Epithelial cell of prostate (primary cell): ENCODE results near the gene FMNL1.

ENCODE experiments used
- DNase-seq: peaks from one replicate; pipeline ENCODE4 v3.0.0-alpha.2; 2011; ENCODE audit warnings: low read depth, low spot score
- H3K27ac ChIP-seq: fragments of 450-650 bp; 2 replicates; pipeline ENCODE4 v1.5.1; 2017; ENCODE audit warnings: mild to moderate bottlenecking

Gene FMNL1

GRCh38 chr17:45293413-45294211, 71.9 kb downstream of the FMNL1 start:
- peak overlapping the region; percentile 21 for H3K27ac ChIP-seq

GRCh38 chr17:45294506-45294905, 72.8 kb downstream of the FMNL1 start:
- H3K27ac ChIP-seq: peak overlapping the region; percentile 21
- no peak for DNase-seq

More at GRCh38 chr17:45293413-45294211, 71.9 kb downstream of the FMNL1 start:
- DNase-seq: no peak

- DNase-seq: no peak
- peak overlapping the region; percentile 59 for H3K27ac ChIP-seq
Measured at GRCh38 chr17:45296003-45296832, 74.5 kb downstream of the FMNL1 start.

- no peak for DNase-seq
- H3K27ac ChIP-seq: peak overlapping the region; percentile 59
Measured at GRCh38 chr17:45296833-45297124, 75.1 kb downstream of the FMNL1 start.
